Fibroblast of pulmonary artery (primary cell): Measurements from ENCODE around the gene OFD1.

Experiments used
- DNase-seq: peaks from one replicate; pipeline ENCODE4 v3.0.0-alpha.2; 2010; ENCODE audit warnings: low read depth
- H3K4me3 ChIP-seq: replicated peaks from 2 replicates; pipeline ENCODE4 v1.5.1; 2011; ENCODE audit warnings: low read depth, mild to moderate bottlenecking, control low read depth, low read length, moderate library complexity
- TF ChIP-seq, protein P1 (sequence below): IDR thresholded peaks from 2 replicates; pipeline ENCODE4 v1.5.1; 2011; ENCODE audit warnings: mild to moderate bottlenecking, control low read depth, low read length, inconsistent platforms; ENCODE audit errors: missing control alignments

The OFD1 gene

DNA sequence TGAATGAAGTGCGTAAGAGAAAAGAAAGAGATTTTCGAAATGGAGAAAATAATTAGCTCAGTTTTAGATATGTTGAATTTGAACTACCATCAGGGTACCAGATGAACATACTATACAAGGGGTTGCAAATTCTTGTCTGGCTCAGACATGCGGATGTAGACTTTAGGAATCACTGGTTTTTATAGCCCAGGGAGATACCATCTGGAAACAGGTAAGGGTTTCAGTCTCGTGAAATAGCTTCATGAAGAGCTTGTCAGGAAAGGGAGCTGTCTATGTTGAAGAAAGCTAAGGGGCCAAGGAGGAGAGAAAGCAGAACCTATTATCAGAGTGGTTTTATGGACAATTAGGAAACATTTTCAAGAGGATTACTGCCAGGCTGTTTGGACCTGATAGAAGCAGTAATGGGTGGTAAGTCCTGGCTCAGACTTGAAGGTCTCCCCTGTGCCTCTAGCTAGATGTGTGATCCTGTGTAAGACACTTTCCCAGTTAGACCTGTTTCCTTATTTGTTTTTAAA is 38.9 kb upstream of the OFD1 start:
- no peak for DNase-seq
- no peak overlapping the region for H3K4me3 ChIP-seq
- TF ChIP-seq, protein P1, sequence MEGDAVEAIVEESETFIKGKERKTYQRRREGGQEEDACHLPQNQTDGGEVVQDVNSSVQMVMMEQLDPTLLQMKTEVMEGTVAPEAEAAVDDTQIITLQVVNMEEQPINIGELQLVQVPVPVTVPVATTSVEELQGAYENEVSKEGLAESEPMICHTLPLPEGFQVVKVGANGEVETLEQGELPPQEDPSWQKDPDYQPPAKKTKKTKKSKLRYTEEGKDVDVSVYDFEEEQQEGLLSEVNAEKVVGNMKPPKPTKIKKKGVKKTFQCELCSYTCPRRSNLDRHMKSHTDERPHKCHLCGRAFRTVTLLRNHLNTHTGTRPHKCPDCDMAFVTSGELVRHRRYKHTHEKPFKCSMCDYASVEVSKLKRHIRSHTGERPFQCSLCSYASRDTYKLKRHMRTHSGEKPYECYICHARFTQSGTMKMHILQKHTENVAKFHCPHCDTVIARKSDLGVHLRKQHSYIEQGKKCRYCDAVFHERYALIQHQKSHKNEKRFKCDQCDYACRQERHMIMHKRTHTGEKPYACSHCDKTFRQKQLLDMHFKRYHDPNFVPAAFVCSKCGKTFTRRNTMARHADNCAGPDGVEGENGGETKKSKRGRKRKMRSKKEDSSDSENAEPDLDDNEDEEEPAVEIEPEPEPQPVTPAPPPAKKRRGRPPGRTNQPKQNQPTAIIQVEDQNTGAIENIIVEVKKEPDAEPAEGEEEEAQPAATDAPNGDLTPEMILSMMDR, result no peak

DNA sequence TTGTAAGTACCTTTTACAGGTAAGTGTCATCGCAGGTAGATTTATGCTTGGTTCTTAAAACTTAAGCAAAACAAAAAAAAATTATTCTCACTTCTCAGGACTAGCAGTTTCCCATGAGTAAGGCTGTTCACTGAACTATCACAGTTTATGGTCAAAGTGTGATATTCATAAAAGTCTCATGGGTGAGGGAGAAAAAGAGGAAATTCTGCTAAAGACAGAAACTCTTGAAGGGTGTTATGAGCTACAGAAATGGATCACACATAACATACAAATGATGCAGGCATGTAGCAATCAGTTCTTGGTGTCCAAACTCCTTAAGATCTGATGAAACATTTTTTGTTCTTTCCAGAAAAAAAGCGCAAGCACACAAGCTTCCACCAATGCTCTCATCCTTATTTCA is 37.1 kb upstream of the OFD1 start:
- no peak overlapping the region for H3K4me3 ChIP-seq
- DNase-seq, result no peak
- TF ChIP-seq, protein P1, result no peak

DNA sequence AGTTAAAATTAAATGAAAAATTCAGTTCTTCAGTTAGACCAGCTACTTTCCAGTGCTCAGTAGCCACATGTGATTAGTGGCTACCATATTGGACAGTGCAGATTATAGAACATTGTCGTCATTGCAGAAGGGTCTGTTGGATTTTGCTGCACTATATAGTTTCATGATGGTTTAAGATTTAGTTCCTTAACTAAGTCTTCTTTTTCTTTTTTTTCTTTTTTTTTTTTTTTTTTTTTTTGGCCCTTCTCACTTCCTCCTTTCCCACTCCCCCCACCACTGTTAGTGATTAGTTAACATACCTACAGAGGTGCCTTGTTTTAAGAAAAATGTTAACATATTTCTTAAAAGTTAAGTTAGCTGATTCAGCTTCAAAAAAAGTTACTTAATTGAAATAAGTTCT is 36.6 kb upstream of the OFD1 start:
- no peak overlapping the region for H3K4me3 ChIP-seq
- no peak for DNase-seq
- TF ChIP-seq, protein P1, result no peak

DNA sequence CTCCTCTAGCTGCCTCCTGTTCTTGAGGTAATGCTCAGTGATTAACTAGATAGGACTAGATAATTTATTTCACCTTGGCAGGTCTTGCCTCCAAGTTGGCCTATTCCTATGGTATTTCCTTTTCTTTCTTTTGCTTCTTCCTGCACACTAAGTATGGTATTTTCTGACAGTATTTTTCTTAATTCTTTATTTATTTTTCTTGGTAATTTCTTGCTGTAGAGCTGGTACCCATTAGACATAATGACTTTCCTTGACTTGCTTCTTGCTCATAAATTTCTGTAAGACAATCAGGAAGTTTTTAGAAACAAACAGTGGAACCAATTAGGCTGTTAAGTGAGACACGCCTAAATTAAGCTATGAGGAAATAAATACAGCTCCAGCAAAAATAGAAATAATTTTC is 36.1 kb upstream of the OFD1 start:
- TF ChIP-seq, protein P1, result no peak

DNA sequence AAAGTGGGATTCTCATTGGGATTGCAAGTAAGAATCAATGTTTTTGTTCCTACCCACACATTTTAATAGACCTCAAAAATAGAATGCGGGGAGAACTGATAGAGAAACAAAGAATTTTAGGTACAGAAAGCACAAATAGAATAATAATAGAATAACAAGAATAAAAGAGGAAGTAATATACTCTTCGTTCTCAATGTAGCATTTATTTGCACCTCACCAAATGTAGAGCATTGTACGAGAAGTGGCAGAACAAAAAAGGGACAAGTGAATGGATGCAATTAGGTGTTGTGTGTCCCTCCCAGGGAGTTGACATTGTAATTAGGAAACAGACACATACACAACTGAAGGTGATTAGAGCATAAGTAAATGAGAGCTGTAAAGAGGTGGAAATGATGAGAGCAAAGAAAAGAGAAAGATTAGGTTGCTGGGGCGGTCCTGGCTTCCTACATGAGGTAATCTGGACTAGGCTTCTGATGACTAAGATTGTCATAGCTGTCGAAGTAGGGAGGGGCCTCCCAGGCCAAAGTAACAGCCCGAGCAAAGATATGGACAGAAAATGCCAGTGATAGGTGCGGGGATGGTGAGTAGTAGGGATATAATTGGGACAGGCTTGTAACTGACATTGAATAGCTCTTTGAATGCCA is 35.2 kb upstream of the OFD1 start:
- TF ChIP-seq, protein P1, result no peak
- H3K4me3 ChIP-seq, result no peak overlapping the region
- DNase-seq, result no peak

More for the DNA sequence above, 36.1 kb upstream of the OFD1 start:
- DNase-seq, result no peak
- H3K4me3 ChIP-seq, result no peak overlapping the region

DNA sequence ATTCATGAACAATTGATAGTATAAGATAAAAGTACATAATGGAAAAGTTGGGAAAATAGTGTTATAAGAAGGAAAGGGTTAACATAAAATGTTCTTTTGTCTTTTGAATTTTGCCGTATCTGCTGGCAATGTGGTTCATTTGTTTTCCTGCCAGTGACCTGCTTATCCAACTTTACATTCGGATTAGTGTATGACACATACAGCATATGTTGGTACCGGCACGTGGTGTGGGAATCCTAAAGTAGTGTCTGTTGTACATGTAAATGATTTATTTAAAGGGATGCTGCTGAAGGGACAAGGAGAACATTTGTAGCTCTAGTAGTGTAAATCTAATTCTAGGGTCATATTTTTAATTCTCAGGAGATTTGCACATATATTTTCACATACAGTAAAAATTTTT is 34.2 kb upstream of the OFD1 start:
- TF ChIP-seq, protein P1, result no peak
- DNase-seq, result no peak

More for the DNA sequence above, 34.2 kb upstream of the OFD1 start:
- no peak overlapping the region for H3K4me3 ChIP-seq
